Bronchial epithelial cell (primary cell): ENCODE results near the gene CACNA1F. TPM values are rescaled to one million over a fixed set of nuclear protein-coding genes. Genes with fewer than 3 reads are reported as not detected.

Source experiments
- DNase-seq: peaks from one replicate; pipeline ENCODE4 v3.0.0-alpha.2; 2010; ENCODE audit warnings: low read depth
- FAIRE-seq: peaks from 2 replicates; lab custom pipeline; 2011; peaks lifted over from hg19 to GRCh38; lab: Jason Lieb, UNC
- H3K27me3 ChIP-seq: 2 replicates; pipeline ENCODE4 v1.5.1; 2011; ENCODE audit warnings: low read length; ENCODE audit not compliant: control insufficient read depth, insufficient read depth
- H3K36me3 ChIP-seq: 2 replicates; pipeline ENCODE4 v1.5.1; 2011; ENCODE audit warnings: low read length; ENCODE audit not compliant: control insufficient read depth, insufficient read depth
- H3K4me3 ChIP-seq: 2 replicates; pipeline ENCODE4 v1.5.1; 2011; ENCODE audit warnings: mild to moderate bottlenecking, low read depth, low read length, control low read depth
- CTCF ChIP-seq: IDR thresholded peaks from 2 replicates; pipeline ENCODE4 v1.5.1; 2011; ENCODE audit warnings: mild to moderate bottlenecking, moderate library complexity, low read length, control low read depth, inconsistent platforms; ENCODE audit not compliant: insufficient read depth, severe bottlenecking
- total RNA-seq: library from RNA; depleted of rRNA; stranded (reverse); fragments of >200 nt; gene quantifications from 2 replicates; pipeline ENCODE4 v1.2.1, GENCODE V29; 2014

CACNA1F gene
- total RNA-seq, 1 donor from 2014 or later = under 0.01 TPM

DNA sequence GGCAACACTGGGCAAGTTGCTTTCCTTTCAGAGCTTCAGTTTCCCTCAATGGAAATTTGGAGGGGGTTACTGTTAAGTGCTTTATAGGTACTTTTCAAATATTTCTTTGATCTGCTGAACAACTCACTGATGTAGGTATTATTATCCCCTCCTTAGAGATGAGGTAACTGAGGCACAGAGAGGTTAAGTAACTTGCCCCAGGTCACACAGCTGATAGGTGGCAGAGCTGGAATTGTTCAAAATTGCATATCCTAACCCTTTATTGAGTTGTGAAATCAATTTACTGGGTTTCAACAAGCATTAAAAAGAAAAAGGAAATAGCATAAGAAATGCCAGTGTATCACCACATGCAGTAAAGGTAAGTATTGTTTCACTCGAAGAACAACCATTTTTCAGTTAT lies 43.1 kb upstream of the CACNA1F start:
- FAIRE-seq (no peak), DNase-seq (no peak)
- no peaks in the 10 kb centered on the region for H3K27me3 ChIP-seq
- H3K4me3 ChIP-seq = no peak overlapping the region
- TF ChIP-seq CTCF = no peak
- no peaks in the 10 kb centered on the region for H3K36me3 ChIP-seq

DNA sequence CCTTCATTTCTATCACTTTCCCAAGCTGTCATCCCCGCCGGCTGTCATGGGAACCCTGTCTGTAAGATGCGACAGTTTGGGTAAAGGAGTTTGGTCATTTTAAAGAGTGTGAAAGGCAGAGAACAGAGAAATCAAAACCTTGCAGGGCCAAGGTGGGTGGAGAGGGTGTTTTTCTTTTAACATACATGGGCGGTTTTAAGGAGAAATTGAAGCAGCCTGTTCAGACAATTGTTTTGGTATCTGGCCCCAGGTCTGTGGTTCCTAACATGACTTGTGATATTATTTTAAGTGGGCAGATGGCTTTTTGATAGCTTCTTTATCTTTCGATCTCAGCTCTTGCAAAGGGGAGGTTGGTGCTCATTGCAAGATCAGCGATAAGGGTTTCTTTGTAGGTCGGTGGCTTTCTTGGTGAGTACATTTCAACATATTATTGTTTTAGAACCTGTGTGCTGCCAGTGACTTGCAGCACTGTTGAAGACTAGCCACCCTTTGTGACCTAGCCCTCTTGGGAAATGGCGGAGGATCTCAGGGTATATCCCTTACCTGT lies 40.1 kb upstream of the CACNA1F start:
- TF ChIP-seq CTCF = no peak
- no peak overlapping the region for H3K4me3 ChIP-seq
- no peak for FAIRE-seq

DNA sequence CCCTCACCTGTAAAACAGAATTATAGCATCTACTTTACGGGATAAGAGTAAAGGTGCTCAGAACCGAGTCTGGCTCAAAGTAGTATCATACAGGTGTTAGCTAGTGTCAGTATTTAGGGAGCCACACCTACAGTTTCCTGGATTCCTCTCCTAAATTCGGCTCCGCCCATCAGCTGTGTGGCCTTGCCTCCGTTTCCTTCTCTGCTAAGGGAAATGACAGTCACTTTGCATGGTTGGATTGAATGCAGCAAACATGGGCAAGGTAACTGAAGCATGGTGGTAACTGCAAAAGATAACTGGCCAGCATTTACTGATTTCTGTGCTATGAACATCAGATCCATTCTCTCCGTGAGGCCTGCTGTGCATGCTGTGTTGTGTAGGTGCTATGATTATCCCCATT lies 39.3 kb upstream of the CACNA1F start:
- TF ChIP-seq CTCF = no peak
- Histone ChIP-seq H3K4me3 (no peak overlapping the region), H3K27me3 (no peaks in the 10 kb centered on the region), H3K36me3 (no peaks in the 10 kb centered on the region)
- no peak for FAIRE-seq
- DNase-seq = no peak

More for the DNA sequence above, 40.1 kb upstream of the CACNA1F start:
- no peak for DNase-seq
- no peaks in the 10 kb centered on the region for H3K36me3 ChIP-seq
- H3K27me3 ChIP-seq = no peaks in the 10 kb centered on the region

DNA sequence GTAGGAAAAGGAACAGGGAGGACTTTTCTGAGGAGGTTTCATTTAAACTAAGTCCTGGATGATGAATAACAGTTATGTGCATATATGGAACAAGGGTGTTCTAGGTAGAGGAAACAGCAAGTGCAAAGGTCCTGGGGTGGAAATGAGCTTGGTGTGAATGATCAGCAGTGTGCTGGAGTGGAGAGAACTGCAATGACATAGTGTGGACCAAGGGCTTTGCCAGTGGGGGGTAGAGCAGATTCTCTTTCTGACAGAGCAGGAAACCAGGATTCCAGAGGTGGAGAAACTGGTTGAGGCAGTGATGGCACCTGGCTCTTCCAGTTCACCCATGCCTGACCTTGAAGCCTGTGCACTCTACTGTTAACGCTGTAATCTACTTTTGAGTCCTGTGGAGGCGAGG lies 38.2 kb upstream of the CACNA1F start:
- no peaks in the 10 kb centered on the region for H3K36me3 ChIP-seq
- no peak for FAIRE-seq
- no peaks in the 10 kb centered on the region for H3K27me3 ChIP-seq
- no peak overlapping the region for H3K4me3 ChIP-seq
- DNase-seq = peak; percentile 9
- TF ChIP-seq CTCF = no peak

DNA sequence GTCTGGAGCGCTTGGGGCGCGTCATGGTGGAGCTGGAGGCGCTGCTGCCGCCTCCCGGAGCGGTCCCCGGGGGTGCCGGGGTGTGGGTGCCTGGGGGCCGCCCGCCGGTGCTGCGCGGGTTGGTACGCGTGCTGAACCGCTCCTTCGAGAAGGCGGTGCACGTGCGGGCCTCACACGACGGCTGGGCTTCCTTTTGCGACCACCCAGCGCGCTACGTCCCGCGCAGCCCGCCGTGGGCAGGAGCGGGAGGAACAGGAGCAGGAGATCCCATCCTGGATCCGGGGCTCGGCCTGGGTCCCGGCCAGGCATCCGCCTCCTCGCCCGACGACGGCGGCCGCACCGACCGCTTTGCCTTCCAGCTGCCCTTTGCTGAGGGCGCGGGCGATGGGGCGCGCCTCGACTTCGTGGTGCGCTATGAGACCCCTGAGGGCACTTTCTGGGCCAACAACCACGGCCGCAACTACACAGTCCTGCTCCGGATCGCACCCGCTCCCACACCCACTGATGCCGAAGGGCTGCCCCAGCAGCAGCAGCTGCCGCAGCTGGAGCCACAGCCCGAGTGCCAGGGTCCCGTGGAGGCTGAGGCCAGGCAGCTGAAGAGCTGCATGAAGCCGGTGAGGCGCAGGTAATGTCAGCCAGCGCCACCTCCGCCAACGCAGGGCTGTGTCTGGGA lies 37.2 kb upstream of the CACNA1F start:
- no peaks in the 10 kb centered on the region for H3K36me3 ChIP-seq

More for the DNA sequence above, 37.2 kb upstream of the CACNA1F start:
- no peak for FAIRE-seq
- Histone ChIP-seq H3K4me3 (peak overlapping the region; percentile 53), H3K27me3 (no peaks in the 10 kb centered on the region)
- no peak for DNase-seq
- no peak for TF ChIP-seq CTCF
